Glomerular visceral epithelial cell (primary cell): ENCODE results near the gene PDLIM7.
"Not testable (repeated sequence)": the region's sequence is repeated elsewhere in the genome, so short reads cannot be mapped to it uniquely, and the experiment has no call there.

Experiments used
- DNase-seq: peaks from one replicate; pipeline ENCODE4 v3.0.0-alpha.2; 2016; ENCODE audit errors: extremely low spot score

PDLIM7 gene

GRCh38 chr5:177491429-177491945 lies 5.9 kb downstream of the PDLIM7 start:
- DNase-seq: peak; percentile 61

GRCh38 chr5:177490992-177491391 lies 6.4 kb downstream of the PDLIM7 start:
- DNase-seq: no peak

- DNase-seq: no peak
These were observed 7.0 kb downstream of the PDLIM7 start for GRCh38 chr5:177490311-177490991.

GRCh38 chr5:177489119-177489716 lies 8.2 kb downstream of the PDLIM7 start:
- DNase-seq: no peak

- no peak for DNase-seq
These were observed 9.4 kb downstream of the PDLIM7 start for GRCh38 chr5:177487975-177488374.

- DNase-seq: no peak
These were observed 10.3 kb downstream of the PDLIM7 start for GRCh38 chr5:177487144-177487543.

- DNase-seq: no peak
These were observed 11.1 kb downstream of the PDLIM7 start for GRCh38 chr5:177486256-177486655.

- not testable (repeated sequence) for DNase-seq
These were observed 11.7 kb downstream of the PDLIM7 start for GRCh38 chr5:177485753-177486152.

GRCh38 chr5:177484902-177485549 lies 12.4 kb downstream of the PDLIM7 start:
- no peak for DNase-seq

GRCh38 chr5:177483994-177484901 lies 13.2 kb downstream of the PDLIM7 start:
- DNase-seq: no peak

- no peak for DNase-seq
These were observed 14.4 kb downstream of the PDLIM7 start for GRCh38 chr5:177483042-177483441.

GRCh38 chr5:177482359-177482795 lies 15.0 kb downstream of the PDLIM7 start:
- DNase-seq: no peak

- peak; percentile 87 for DNase-seq
These were observed 17.6 kb downstream of the PDLIM7 start for GRCh38 chr5:177479774-177480173.

- no peak for DNase-seq
These were observed 18.4 kb downstream of the PDLIM7 start for GRCh38 chr5:177478711-177479646.

- no peak for DNase-seq
These were observed 19.5 kb downstream of the PDLIM7 start for GRCh38 chr5:177477701-177478477.

- DNase-seq: no peak
These were observed 20.7 kb downstream of the PDLIM7 start for GRCh38 chr5:177476531-177477233.

- DNase-seq: no peak
These were observed 21.6 kb downstream of the PDLIM7 start for GRCh38 chr5:177475563-177476427.

GRCh38 chr5:177474846-177475562 lies 22.4 kb downstream of the PDLIM7 start:
- no peak for DNase-seq
